Activated CD8-positive, alpha-beta memory T cell treated with anti-CD3 and anti-CD28 coated beads for 48 hours (primary cell): ENCODE results near the gene COMMD1.
"Not testable (repeated sequence)": the region's sequence is repeated elsewhere in the genome, so short reads cannot be mapped to it uniquely, and the experiment has no call there.

ENCODE experiments used
- DNase-seq, 3 experiments: peaks; one replicate each; pipeline ENCODE4 v3.0.0-alpha.2; 2020; ENCODE audit warnings: low read depth in 2 of 3, low spot score in 2 of 3

The COMMD1 gene

DNA sequence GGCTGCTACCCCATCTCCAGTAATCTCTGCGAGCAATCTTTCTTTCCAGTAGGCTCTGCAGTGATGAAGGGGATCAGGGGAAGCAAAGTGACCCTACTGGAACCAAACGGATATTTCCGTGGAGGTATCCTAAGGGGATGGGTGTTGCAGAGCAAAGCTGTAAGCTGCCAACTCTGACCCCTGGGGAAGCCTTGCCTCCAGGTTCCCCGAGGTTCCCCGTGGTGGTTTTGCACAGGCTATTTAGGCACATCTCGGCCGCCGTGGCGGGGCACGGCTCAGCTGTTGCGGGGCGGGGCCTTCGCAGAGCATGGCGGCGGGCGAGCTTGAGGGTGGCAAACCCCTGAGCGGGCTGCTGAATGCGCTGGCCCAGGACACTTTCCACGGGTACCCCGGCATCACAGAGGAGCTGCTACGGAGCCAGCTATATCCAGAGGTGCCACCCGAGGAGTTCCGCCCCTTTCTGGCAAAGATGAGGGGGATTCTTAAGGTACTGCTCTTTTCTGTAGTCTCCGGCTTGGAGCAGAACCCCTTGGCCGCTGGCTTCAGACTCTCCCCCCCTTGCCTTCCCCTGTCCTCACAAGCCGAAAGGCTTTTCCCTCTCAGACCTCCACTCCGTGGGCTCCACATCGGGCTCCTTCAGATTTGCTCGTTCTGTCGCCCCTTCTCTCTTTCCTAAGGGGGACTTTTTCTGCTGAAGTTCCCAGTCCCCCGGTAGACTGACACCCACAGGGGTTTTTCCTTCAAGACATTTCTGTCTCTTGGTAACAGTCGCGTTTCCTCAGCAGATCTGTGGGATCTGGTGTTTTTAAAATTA, at the start of gene COMMD1:
COMMD1 (plus strand) TSS at position 303 of the 814 bp plus-strand sequence; CDS start at position 308, 5 bp downstream.
- peak; percentile 66 to 72 (median 68) for DNase-seq

GRCh38 chr2:61857224-61857623, 48.2 kb upstream of the COMMD1 start:
- DNase-seq, result no peak

DNA sequence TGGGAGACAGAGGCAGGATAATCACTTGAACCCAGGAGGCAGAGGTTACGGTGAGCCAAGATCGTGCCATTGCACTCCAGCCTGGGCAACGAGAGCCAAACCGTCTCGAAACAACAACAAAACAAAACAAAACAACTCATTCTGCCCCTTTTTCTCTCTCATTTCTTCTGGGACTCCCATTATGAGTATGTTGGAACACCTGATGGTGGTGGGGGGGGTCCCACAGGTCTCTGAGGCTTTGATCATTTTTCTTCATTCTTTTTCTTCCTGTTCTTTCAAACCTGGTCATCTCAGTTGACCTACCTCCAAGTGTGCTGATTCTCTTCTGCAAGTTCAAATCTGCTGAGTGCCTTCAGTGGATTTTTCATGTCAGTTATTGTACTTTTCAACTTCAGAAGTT, 43.4 kb upstream of the COMMD1 start:
- DNase-seq, result no peak

- DNase-seq, result not testable (repeated sequence)
These were observed 38.9 kb upstream of the COMMD1 start for GRCh38 chr2:61866482-61867089.

DNA sequence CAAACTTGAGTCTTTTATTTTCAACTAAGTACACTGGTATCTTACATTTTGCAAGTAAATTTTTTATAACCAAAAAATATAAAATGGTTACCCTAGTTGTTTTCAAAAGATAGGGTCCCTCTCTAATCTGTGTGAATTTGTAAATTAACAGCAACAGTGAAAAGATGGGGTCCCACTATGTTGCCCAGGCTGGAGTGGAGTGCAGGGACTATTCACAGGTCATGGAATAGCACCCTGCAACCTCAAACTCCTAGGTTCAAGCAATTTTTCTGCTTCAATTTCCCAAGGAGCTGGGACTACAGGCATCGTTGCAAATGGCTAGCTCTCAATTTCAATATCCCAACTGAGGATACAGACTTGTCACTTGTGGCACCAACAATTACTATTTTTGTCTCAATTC, 29.1 kb upstream of the COMMD1 start:
- no peak for DNase-seq

DNA sequence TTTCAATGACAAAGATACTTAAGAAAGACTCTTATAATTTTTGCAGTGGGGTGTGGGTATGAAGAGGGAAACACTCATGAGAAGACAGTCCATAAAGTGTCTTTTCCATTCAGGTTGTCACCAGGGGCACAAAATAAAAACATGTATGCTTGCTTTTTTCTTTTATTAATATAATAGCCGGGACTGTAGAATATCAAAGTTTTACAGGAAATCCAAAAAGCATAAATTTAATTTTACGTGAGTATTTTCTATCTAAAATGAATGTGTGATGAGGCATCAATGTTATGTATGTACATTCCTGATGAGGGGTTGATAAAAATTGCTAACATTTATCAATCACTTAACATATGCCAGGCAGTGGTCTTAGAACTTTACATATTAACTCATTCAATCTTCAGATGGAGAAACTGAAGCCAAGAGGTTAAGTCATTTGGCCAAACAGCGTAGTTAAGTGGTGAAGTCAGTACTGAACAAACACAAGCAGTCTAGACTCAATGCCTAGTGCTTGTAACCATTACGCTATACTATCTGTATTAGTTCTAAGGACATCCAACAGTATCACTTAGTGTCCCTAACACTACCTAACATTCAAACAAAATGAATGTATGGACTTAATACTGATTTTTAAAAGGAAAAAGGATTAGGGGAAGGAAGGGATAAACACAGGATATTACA, 27.8 kb upstream of the COMMD1 start:
- no peak for DNase-seq

DNA sequence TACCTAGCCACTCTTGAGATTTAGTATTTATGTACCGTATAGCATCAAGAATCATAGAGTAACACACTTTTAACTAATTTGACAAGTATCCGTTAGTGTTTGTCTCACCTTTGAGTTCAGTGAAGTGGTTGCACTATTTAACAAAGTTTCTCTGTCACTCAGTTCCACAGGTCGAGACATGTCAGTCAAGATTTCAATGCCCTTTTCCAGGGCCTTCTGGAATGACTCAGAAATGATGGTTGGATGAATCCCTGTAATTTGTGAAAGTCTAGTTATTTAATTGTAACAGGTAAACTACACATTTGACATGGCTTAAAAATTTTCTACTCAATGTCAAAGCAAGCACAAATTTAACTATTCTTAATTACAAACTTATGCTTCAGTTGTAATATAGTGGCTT, 26.7 kb upstream of the COMMD1 start:
- no peak for DNase-seq

GRCh38 chr2:61879351-61879750, 26.1 kb upstream of the COMMD1 start:
- DNase-seq, result not testable (repeated sequence)

DNA sequence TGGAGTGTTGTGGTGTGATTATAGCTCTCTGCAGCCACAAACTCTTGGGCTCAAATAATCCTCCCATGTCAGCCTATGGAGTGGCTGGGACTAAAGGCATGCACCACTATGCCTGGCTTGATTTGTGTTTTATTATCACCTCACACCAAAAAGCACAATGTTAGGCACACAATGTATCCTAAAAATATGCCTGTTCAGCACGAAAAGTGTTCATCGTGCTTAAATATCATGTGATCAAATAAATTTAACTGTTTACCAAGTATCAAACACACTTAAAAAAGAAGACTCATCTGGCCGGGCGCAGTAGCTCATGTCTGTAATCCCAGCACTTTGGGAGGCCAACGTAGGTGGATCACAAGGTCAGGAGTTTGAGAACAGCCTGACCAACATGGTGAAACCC, 22.6 kb upstream of the COMMD1 start:
- DNase-seq, result no peak

- no peak for DNase-seq
These were observed 19.4 kb upstream of the COMMD1 start for GRCh38 chr2:61885896-61886603.

DNA sequence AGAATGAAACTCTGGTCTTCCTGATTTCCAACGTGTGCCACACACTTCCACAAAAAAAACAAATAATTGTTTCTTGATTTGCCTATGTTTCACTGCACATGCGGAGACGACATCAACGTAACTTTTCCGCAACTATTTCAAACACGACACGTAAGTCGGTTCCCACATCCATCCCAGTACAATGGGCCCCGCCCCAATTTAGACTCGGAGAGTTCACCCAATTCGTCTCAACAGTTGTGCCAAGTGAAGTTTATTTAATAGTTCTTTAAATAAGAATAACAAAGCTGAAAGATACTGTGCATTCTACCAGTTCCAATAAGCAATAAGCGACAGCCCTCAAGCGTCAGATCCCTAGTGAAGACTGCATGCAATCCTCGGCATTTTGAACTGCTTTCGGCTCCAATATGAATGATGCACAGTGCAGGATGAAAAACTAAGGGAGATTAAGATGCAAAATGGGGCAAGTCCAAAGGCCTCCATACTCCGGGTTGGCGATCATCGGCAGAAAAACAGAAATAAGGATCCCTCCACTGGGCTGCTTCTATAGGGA, 17.7 kb upstream of the COMMD1 start:
- no peak for DNase-seq

GRCh38 chr2:61888267-61889055, 17.0 kb upstream of the COMMD1 start, which contains the start of gene CCT4:
Gene CCT4, minus strand, starts transcription at chr2:61888656. Its CDS starts 149 bp downstream, at chr2:61888507.
- DNase-seq, result peak; percentile 81 to 98 (median 96)

GRCh38 chr2:61898810-61899209, 6.7 kb upstream of the COMMD1 start:
- no peak for DNase-seq

DNA sequence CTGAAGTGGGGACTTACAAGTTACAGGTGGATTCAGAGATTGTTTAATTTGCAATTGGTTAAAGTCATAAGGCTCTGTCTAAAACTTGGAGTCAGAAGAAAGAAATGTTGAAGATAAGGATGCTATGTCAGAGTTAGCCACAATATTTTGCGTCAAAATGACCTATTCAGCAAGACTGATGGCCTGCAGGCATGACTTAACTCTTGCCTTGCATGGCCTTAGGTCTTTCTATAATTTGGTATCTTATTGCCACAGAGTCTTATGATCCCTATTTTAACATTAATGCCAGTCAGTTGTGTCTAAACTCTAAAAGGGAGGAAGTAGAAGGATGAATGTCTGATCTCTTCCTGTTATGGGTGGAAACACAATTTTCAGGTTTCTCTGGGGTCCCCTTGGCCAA, 5.2 kb upstream of the COMMD1 start:
- DNase-seq, result no peak

GRCh38 chr2:61906186-61906470, 654 bp downstream of the COMMD1 start:
- DNase-seq, result no peak

DNA sequence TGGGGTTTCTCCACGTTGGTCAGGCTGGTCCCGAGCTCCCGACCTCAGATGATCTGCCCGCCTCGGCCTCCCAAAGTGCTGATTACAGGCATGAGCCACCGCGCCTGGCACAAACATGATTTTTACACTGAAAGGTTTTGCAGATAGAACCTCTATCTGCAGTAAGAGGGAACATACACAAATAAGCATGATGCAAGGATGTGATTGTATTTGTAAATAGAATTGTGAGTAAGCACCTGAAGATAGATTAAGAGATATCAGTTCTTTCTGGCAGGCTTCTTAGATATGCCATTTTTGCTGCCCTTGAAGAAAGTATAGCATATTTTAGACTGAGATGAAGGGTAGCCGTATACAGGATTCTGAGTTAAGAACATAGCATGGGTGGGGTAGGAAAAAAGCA, 3.6 kb downstream of the COMMD1 start:
- DNase-seq, result no peak

DNA sequence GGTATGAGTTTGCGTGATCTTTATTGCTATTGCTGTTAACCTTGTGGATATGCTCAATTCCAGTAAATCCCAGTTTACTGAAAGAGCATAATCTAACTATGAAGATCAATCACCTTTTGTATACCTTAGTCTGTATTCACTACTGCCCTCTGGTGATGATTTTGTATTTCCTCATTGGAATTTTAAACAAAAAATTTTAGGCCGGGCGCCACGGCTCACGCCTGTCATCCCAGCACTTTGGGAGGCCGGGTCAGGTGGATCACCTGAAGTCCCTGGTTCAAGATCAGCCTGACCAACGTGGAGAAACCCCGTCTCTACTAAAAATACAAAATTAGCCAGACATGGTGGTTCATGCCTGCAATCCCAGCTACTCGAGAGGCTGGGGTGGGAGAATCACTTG, 5.1 kb downstream of the COMMD1 start:
- DNase-seq, result no peak

DNA sequence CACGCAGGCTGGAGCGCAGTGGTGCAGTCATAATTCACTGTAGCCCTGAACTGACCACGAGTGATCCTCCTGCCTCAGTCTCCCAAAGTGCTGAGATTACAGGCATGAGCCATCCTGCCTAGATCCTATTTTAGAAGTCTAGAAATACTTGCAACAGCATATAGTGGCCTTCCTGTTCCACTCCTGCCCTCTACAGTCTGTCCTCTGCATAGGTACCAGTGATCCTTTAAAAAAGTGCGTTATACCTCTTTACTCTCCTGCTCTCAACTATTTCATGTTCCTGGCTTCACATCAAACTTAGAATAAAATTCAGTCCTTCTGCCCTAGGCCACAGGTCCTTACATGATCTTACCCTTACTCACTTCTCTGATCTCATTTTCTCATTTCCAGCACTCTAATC, 6.0 kb downstream of the COMMD1 start:
- no peak for DNase-seq

GRCh38 chr2:61914794-61915193, 9.3 kb downstream of the COMMD1 start:
- DNase-seq, result not testable (repeated sequence)

DNA sequence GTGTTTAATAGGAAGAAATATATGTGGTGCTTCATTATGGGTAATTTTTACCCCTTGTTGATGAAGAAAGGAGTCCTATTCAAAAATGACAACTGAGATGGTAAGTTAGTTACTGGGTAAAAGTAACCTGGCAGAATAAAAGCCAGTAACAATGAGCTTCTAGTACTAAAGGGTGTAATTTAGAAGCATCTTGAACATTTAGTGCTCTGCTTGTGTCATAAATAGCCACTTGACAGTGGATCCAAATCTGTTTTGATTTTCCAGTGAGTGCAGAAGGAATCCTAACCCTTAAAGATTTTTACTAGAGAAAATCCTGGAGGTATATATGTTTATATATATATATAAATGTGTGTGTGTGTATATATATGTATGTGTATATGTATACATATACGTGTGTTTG, 15.1 kb downstream of the COMMD1 start:
- DNase-seq, result no peak

GRCh38 chr2:61922714-61923113, 17.2 kb downstream of the COMMD1 start:
- no peak for DNase-seq
